HG03097 (cell line): Measurements from ENCODE around the gene SSBP3.
"Not testable (repeated sequence)": the region's sequence is repeated elsewhere in the genome, so short reads cannot be mapped to it uniquely, and the experiment has no call there.

Experiments used
- ATAC-seq: cut with Tn5 transposase; IDR thresholded peaks from one replicate; pipeline ENCODE4 v1.9.1; 2021; ENCODE audit not compliant: unreplicated experiment, low FRiP score

The SSBP3 gene

DNA sequence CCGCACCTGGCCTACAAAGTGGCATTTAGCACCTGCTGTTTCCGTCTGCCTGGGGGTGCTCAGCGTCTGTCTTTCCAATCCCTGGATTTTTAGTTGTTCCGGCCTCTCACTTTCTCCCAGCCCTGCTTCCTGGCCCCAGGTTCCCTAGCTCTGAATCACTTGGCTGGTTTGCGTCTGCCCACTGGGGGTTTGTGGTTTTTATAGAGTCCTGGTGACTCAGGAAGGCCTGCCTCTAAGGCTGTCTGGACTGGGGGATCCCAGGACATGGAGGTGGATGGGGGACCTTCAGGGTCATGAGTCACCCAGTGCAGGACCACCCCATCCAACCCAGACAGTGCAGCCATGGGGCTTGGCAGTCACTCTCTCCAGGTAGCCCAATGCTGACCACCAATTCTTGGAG lies 152.7 kb downstream of the SSBP3 start:
- no peak for ATAC-seq

DNA sequence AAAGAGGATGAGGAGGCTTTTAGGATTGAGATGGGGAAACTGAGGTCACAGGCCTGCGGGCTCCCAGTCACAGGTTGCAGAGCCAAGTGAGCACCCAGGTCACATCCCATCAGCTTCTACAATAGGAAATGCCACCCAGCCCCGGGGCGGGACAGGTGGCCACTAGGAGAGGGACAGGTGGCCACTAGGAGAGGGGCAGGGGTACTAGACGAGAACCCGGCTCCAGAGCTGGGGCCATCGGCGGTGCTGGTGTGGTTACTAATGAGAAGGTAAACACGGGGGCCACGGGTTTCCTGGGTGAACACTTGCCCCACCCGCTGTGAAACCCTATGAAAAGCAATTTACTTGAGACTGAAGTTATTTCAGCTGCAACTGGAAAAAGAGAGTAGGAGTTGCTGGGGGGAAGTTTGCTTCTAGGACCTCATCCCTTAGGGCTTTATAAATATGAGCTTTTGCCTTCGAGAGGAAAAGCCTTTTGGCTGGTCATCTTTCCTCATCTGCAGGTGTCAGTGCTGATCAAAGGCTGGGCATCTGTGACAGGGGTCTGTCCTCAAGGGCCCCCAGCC lies 153.7 kb downstream of the SSBP3 start:
- no peak for ATAC-seq

DNA sequence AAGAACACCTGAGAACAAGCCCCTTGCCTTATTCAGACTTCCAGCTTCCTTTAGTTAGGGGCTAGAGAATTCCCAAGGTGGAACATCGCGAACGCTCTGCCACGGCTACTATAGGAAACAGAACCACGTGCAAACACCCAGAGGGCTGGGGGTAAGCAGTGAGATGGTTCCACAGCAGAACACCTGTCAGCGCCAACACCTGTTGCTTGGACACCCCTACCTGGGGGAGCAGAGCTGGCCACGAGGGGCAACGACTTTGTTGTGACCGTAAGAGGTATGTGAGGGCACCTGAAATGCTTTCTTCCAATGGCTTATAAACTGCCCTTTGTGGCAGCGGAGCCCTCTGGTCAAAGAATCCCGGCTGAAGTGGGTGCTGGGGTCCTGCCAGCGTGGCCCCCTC lies 155.5 kb downstream of the SSBP3 start:
- ATAC-seq: no peak

DNA sequence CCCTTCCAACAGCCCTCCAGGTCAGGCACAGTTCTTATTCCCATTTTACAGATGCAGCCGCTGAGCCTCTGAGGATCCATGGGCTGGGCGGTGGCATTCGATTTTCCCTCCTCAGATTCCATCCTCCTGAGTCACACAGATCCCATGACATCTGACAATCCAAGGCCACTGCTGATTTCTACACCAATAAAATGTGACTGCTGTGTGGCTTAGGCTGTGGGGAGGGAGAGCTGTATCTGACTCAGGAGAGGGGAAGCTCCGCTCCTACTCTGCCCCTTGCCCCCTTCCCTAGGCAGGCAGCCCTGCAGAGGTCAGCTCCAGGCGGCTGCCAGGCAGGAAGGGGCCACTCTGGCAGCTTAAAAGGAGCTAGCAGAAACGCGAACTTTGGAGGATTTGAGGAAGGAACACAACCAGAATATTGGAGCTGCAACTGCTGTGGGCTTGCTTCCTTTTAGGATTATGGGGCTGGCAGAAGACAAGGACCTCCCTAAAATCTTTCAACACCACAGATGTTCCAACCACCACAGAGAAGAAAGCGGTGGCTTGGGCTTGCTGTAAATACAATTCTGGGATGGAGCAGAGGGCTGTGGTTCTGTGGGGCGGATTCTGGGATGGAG lies 156.3 kb downstream of the SSBP3 start:
- no peak for ATAC-seq

DNA sequence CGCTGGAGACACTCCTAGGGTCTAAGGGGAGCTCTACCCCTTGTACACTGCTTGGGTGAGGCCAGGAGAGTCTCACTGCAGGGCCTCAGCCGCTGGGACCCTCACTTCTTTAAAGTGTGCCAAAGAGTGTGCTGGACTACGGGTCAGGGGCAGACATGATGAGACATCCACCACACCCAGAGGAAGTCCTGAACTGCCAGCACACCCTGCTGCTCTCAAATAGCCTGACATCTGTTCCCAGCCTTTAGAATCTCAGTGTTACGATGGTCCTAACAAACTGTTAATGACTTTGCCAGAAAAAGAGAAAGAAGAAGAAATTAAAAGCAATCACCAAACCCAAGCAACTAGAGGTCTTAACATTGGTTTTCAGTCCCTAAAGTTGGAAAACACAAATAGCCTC lies 157.2 kb downstream of the SSBP3 start:
- no peak for ATAC-seq

DNA sequence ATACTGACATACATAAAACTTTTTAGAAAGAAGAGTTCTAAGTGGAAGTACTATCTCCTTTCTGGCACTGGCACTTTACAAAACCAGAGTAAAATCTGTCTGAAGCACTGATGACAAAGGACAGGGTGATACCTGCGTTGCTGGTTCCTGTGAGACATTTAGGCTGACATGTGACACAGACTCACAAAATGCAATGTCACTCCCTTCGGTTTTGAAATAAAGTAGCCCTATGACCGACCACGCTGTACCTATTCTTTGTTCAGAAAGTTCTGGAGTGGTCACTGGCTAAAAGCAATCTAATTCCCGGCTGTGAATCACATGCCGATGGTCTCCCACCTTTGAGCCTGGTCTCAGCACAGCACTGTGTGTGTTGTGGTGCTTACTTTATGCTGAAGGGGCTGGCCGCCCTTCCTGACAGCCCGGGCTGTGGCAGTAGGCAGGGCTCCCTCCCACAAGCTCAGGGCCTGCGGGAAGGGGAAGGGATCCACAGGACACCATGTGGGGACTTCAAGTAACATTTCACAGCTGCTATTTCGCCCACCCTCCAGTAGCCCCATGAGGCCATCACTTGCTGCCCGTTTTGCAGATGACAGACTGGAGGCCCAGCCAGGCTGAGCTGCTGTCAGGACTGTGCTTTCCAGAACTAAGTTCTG lies 158.2 kb downstream of the SSBP3 start:
- no peak for ATAC-seq

DNA sequence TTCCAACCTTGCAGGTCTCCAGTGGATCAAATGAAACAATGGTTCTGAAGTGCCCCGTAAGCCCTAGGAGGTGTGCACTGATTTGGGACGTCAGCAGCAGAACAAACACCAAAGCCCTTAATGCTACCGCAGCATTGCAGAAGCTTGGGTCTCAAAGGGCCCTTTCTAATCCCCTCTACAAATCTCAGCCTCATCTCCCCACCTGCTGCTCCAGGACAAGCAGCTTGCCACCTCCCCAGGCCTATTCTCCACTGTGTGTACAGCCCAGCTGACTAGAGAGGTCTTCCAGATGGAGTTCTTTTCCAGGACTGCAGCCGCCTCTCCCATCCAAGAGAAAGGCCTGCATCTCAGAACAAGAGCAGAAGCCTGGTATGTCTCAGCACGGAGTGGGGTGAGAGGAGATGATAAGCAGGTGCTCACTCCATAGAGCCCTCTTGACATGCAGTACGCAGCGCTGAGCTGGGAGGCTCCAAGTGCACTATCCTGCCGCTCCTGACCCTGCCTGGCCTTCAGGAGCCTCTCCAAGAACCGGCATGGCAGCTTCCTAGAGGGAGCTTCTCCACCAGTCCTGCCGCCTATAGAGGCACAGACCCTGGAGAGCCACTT lies 160.0 kb downstream of the SSBP3 start:
- ATAC-seq: no peak

DNA sequence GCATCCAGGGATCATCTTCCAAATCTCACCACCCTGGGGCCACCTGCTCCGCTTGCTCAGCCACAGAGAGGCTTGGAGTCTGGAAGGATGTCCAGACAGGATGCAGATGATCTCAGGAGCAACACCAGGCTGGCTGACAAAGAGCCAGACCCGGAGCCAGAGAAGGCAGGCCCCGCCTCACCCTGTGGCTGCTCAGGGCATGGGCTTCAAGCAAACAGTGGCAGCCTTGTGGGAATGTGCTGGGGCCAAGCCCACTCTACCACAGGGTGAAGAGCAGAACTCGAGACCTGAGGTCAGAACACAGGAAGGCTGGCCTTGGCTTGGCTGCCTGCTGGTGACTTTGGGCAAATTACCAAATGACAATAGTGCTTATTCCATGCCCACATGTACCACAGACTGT lies 160.7 kb downstream of the SSBP3 start:
- ATAC-seq: no peak

DNA sequence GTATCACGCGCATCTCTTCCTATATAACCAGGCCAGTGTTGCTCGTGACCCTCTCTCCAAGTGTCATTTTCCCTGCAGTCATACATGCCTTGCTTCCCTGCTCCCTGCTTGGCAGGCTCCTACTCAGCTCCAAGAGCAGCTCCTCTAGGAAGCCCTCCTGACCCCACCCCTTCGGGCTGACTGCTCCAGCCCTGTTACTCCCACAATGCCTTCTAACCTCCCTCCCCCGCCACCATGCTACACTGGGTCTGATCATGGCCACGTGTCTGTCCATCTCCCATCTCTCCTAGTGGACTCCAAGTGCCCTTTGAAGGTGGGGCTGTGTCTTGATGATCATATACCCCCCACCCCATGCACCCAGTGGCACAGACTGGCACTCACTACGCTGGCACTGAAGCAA lies 161.5 kb downstream of the SSBP3 start:
- no peak for ATAC-seq

DNA sequence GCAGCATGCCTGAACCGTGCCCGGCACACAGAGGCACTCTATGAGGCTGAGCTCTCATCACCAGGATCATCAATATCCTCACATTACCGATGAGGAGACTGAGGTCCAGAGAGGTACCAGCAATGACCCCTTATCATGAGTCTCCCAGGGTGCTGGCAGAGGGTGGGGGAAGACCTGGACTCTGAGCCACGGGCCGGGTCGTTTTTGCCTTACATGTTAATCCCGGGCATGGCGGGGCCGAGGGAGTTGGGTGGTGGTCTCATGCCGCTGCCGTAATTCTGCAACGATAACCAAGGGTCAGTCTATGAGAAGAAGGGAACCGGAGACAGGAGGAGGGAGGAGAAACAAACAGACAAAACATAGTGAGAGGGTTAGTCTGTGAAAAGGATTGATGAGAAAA lies 163.2 kb downstream of the SSBP3 start:
- ATAC-seq: no peak

DNA sequence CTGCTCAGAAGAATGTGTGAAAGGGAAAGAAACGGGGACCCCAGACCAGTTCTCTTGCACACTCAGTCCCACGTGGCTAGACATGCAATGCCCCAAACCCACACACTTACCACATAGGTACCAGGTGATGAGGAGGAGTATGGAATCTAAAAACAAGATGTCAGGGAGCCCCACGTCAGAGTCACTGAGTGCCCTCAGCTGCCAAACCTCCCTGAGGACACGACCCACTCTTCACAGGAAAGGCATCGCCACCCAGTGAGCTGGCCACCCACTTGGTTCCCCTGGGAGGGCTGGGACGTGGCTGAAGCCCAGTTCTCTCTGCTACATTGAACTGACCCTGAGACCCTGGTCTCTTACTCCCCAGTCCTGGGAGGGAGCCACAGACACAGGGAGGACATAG lies 164.8 kb downstream of the SSBP3 start:
- no peak for ATAC-seq

DNA sequence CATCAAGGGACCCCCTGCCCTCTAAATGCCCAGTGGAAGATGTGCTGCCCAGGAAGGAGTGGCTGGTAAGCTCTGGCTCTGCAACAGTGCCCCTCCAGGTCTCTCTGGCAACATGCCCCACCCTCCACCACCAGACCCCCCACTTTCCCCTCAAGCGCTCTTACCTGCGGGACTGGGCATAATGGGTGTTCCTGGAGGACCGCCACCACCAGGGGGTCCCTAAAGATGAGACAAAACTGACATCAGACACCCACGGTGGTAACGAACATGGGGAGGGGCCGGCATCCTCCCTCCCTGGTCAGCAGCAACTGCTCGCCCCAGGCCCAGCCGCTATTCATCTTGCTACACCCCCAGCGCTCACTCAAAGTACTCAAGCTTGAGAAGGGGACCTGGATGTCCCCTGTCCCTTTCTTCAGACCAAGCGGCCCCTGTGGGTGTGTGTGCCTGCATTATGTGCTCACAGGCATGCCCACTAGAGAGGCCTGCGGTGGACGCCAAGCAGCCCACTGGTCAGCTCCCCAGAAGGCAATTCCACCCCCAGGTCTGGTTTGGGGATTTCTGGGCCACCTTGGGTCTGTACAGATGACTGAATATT lies 165.4 kb downstream of the SSBP3 start:
- no peak for ATAC-seq

DNA sequence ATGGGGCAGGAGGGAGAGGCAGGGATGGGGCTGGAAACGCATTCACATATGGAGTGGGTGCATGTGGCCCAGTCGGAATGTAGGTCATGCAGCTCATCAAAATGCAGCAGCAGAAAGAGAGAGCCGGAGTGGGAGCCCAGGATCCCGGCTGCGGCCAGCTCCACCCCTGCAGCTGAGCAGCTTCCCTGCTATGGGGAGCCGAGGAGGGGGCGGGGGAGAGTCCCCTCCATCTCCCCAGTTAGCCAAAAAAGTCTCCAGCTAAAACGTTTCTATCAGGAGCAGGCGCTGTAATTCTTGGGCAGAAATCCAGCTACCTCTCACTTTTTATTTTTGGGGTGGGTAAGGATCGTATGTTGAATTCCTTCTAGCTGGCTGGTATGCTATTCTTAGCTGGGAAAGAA lies 166.6 kb downstream of the SSBP3 start:
- ATAC-seq: no peak

DNA sequence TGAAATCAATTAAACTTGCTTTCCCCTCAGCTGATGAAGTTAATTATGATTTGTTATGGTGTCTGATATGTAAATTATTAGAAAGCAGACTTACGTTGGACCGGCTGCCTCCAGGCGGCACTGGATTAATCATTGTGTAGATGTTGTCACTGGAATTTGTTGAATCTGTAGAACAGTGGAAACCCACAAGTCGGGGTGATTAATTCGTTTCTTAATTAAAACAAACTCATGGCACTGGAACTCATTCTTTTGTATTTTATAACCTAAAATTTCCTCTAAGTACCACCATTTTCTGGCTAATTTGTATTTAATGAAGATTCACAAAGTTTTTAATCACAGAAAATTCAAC lies 167.2 kb downstream of the SSBP3 start:
- no peak for ATAC-seq

DNA sequence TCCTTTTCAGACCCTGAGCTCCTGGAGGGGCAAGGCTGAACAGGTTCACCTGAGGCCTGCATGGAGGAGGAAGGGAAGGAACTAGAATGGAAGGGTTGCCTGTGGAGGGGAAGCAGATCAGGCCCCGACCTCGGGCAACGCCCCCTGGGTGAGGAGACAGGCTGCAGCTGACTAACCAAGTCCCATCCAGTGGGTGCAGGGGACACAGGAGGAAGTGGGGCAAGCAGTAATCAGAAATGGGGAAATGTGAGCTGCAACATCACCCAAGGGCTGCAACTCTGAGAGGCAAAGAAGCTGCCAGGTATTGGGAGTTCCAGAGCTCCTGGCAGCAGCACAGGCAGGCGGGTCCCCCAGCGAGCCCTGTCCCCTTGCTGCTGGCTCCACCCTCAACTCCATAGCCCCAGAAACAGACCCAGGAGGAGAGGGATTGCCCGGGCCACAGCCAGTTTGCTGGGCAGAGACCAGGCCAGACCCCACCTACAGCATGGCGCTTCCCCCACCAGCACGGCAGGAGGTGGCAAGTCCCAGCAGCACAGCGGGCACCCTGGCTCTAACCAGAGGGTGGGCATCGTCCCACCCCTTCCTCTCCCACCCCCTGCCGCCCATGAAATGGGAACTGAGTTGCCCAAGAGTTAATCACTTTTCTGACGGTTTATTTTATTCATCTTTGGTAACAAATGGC lies 167.7 kb downstream of the SSBP3 start:
- ATAC-seq: no peak

DNA sequence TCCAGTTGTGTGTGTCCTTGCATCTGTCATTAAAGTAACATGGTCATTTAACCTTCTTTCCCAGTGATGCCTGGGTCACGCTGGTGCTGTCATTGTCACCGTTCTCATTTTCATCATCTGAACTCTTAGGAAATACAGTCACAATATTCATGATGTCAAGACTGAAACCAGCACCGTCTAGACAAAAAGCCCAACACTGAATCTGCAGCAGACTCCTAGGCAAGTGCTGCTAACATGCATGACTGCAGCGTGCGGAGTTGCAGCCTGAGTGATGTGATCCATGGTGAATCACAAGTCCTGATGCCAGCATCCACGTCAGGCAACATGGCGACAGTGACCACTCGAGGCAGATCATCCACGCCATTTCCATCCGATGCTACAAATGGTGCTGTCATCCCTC lies 168.6 kb downstream of the SSBP3 start:
- ATAC-seq: no peak

DNA sequence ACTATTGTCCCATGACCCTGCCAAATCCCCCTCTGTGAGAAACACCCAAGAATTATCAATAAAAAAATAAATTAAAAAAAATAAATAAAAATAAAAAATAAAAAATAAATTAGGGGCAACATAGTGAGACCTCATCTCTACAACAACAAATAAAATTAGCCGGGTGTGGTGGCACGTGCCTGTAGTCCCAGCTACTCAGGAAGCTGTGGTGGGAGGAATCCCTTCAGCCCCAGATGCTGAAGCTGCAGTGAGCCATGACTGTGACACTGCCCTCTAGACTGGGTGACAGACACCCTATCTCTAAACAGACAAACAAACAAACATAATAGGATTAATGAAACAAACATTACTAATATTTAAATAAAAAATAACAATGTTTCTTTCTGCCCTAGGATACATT lies 171.9 kb downstream of the SSBP3 start:
- no peak for ATAC-seq

DNA sequence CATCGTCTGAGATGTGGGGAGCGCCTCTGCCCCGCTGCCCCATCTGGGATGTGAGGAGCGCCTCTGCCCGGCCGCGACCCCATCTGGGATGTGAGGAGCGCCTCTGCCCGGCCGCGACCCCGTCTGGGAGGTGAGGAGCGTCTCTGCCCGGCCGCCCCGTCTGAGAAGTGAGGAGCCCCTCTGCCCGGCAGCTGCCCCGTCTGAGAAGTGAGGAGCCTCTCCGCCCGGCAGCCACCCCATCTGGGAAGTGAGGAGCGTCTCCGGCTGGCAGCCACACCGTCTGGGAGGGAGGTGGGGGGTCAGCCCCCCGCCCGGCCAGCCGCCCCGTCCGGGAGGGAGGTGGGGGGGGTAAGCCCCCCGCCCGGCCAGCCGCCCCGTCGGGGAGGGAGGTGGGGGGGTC lies 173.0 kb downstream of the SSBP3 start:
- not testable (repeated sequence) for ATAC-seq

DNA sequence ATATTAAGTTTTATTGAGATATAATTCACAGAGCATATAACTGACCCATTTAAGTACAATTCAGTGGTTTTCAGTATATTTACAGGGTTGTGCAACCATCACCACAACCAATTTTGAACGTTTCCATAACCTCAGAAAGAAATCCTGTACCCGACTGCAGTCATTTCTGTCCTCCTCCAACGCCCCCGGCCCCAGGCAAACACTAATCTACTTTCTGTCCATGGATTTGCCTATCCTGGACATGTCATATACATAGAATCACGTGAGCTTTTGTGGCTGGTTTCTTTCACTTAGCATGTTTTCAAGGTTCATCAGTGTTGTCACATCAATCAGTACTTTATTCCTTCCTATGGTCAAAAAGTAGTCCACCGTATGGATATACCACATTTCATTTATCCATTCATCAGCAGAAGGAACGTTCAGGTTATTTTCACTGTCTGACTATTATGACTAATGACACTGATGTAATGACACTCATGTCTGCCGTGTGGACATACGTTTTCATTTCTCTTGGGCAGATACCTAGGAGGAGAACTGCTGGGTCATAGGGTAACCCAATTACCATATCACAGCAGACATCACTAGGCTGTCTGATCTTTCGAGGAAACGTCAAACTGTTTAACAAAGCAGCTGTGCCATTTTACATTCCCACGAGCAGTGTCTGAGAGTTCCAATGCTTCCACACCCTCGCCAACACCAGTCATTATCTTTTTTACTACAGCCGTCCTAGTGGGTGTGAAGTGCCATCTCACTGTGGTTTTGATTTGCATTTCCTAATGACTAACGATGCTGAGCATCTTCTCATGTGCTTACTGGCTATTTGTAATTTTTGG lies 175.5 kb downstream of the SSBP3 start:
- no peak for ATAC-seq

DNA sequence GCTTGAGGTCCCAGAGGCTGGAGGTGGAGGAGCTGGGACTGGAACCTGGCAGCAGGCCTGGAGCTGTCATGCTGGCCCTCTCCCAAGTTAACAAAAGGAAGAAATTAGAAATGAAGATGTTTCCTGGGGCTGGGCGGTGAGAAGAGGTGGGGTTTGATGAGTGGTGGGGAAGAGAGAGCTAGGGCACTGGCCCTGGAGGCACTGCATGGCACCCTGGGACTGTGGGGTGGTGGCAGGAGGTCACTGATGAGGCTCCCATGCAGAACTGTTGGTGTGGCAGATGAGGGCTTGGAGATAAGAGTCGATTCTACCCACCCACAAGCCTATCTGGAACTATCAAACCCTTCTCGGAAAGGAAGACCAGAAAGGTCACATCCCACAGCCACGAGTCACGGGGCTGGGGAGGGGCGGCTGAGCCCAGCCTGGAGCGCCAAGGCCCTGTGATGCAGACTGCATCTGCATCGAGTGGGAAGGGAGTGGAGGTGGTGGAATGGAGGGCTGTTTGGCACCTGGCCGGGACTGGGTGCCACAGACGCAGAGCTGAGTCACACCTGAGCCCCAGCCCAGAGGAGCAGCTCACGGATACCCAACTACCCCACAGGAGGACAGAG lies 176.8 kb downstream of the SSBP3 start:
- no peak for ATAC-seq
